ENCODE data around the gene ITPKA. TPM values are rescaled to one million over a fixed set of nuclear protein-coding genes. Genes with fewer than 3 reads are reported as not detected.

Gene ITPKA
- polyA plus RNA-seq, 1 donor (not counting 4 experiments of a cell fraction or from before 2014, with no cell fraction given) = 0.12 TPM

- peak overlapping the region; percentile 60 for H3K4me2 ChIP-seq (ENCODE audit: control insufficient read depth, extremely low read depth, insufficient read depth, low read depth, low read length)
Observed at GRCh38 chr15:41501191-41501917, 7.7 kb downstream of the ITPKA start.

GRCh38 chr15:41501931-41502794, 8.5 kb downstream of the ITPKA start:
- H2AFZ ChIP-seq (ENCODE audit: control insufficient read depth, low read length) = no peak overlapping the region
- no peaks in the 10 kb centered on the region for H3K36me3 ChIP-seq (ENCODE audit: control insufficient read depth in 2 of 2, extremely low read depth in 1 of 2, insufficient read depth in 2 of 2, low read length in 2 of 2)
- H3K9me3 ChIP-seq (ENCODE audit: control insufficient read depth, low read depth, low read length) = no peaks in the 10 kb centered on the region
- DNase-seq (ENCODE audit: low read depth, low spot score) (no peak), FAIRE-seq (no peak)
- H3K79me2 ChIP-seq (ENCODE audit: control insufficient read depth, insufficient read depth, low read length) = no peaks in the 10 kb centered on the region
- TF ChIP-seq CTCF (optimal IDR thresholded peaks at IDR 0.05 in 1 of 3, IDR thresholded peaks at IDR 0.05 in 1 of 3, conservative IDR thresholded peaks at IDR 0.05 in 1 of 3; ENCODE audit: extremely low read depth in 1 of 3, insufficient read depth in 2 of 3, low read length in 3 of 3) (no peak), EZH2 (IDR thresholded peaks at IDR 0.05; ENCODE audit: low read length) (peak; percentile 93)
- H3K4me1 ChIP-seq (ENCODE audit: control insufficient read depth, extremely low read depth, insufficient read depth, low read length) = peaks cover 23% of the 10 kb centered on the region
- H3K4me2 ChIP-seq (ENCODE audit: control insufficient read depth, extremely low read depth, insufficient read depth, low read depth, low read length) = peak overlapping the region; percentile 56
- H4K20me1 ChIP-seq (ENCODE audit: control insufficient read depth, extremely low read depth, insufficient read depth, low read length) = no peaks in the 10 kb centered on the region
- dilution Hi-C loops (cut with MboI; ENCODE audit: extremely low pct_ligation_motif_present, low sequenced_read_pairs) = no loop called here
- peaks cover 3% of the 10 kb centered on the region for H3K9me1 ChIP-seq (ENCODE audit: control insufficient read depth, extremely low read depth, insufficient read depth, low read length)
- no peak overlapping the region for H3K9ac ChIP-seq (ENCODE audit: control insufficient read depth, extremely low read depth, insufficient read depth, low read length)
- no peak overlapping the region for H3K27ac ChIP-seq (ENCODE audit: control insufficient read depth, insufficient read depth, low read length)
- H3K4me3 ChIP-seq (ENCODE audit: control insufficient read depth in 2 of 3, extremely low read depth in 1 of 3, insufficient read depth in 2 of 3, low read depth in 1 of 3, low read length in 3 of 3) = peak overlapping the region in 1 of 3 experiments; percentile 34
- peaks cover 73% of the 10 kb centered on the region for H3K27me3 ChIP-seq (ENCODE audit: control insufficient read depth, extremely low read depth, insufficient read depth, low read length)

More at GRCh38 chr15:41501191-41501917, 7.7 kb downstream of the ITPKA start:
- DNase-seq (ENCODE audit: low read depth, low spot score) = no peak
- no peaks in the 10 kb centered on the region for H3K79me2 ChIP-seq (ENCODE audit: control insufficient read depth, insufficient read depth, low read length)
- no peak overlapping the region for H3K27ac ChIP-seq (ENCODE audit: control insufficient read depth, insufficient read depth, low read length)
- no peak overlapping the region for H2AFZ ChIP-seq (ENCODE audit: control insufficient read depth, low read length)
- H3K36me3 ChIP-seq (ENCODE audit: control insufficient read depth in 2 of 2, extremely low read depth in 1 of 2, insufficient read depth in 2 of 2, low read length in 2 of 2) = no peaks in the 10 kb centered on the region
- peaks cover 80% of the 10 kb centered on the region for H3K27me3 ChIP-seq (ENCODE audit: control insufficient read depth, extremely low read depth, insufficient read depth, low read length)
- peaks cover 23% of the 10 kb centered on the region for H3K4me1 ChIP-seq (ENCODE audit: control insufficient read depth, extremely low read depth, insufficient read depth, low read length)
- H3K4me3 ChIP-seq (ENCODE audit: control insufficient read depth in 2 of 3, extremely low read depth in 1 of 3, insufficient read depth in 2 of 3, low read depth in 1 of 3, low read length in 3 of 3) = peak overlapping the region in 1 of 3 experiments; percentile 51
- dilution Hi-C loops (cut with MboI; ENCODE audit: extremely low pct_ligation_motif_present, low sequenced_read_pairs) = no loop called here
- H3K9me1 ChIP-seq (ENCODE audit: control insufficient read depth, extremely low read depth, insufficient read depth, low read length) = peaks cover 3% of the 10 kb centered on the region
- no peaks in the 10 kb centered on the region for H4K20me1 ChIP-seq (ENCODE audit: control insufficient read depth, extremely low read depth, insufficient read depth, low read length)
- H3K9ac ChIP-seq (ENCODE audit: control insufficient read depth, extremely low read depth, insufficient read depth, low read length) = no peak overlapping the region
- no peaks in the 10 kb centered on the region for H3K9me3 ChIP-seq (ENCODE audit: control insufficient read depth, low read depth, low read length)
- FAIRE-seq = no peak
- TF ChIP-seq EZH2 (IDR thresholded peaks at IDR 0.05; ENCODE audit: low read length) (peak; percentile 1), CTCF (optimal IDR thresholded peaks at IDR 0.05 in 1 of 3, IDR thresholded peaks at IDR 0.05 in 1 of 3, conservative IDR thresholded peaks at IDR 0.05 in 1 of 3; ENCODE audit: extremely low read depth in 1 of 3, insufficient read depth in 2 of 3, low read length in 3 of 3) (no peak)

All from keratinocyte (primary cell).